OCI-LY1 (cell line): ENCODE measurements around the gene TENT4A.
A peak's percentile ranks its signal among the peaks of the same experiment; 100 is the strongest.

ENCODE experiments used
- H2AFZ ChIP-seq: fragments of 200-600 bp; sonication (generic), shearing (Covaris generic); 2 replicates; pipeline ENCODE4 v1.6.0; 2014; ENCODE audit warnings: antibody characterized with exemption, mild to moderate bottlenecking, low read length
- H3F3A ChIP-seq: fragments of 200-600 bp; sonication (generic), shearing (Covaris generic); 2 replicates; pipeline ENCODE4 v1.6.0; 2014; ENCODE audit warnings: mild to moderate bottlenecking, antibody characterized with exemption, low read length, moderate library complexity; ENCODE audit not compliant: insufficient read depth
- H3K27ac ChIP-seq: fragments of 200-600 bp; sonication (generic); 2 replicates; pipeline ENCODE4 v1.5.1; 2014; ENCODE audit warnings: low read length, mixed run types, mild to moderate bottlenecking, low read depth; ENCODE audit not compliant: poor library complexity, severe bottlenecking
- H3K27me3 ChIP-seq: fragments of 200-600 bp; sonication (generic); 2 replicates; pipeline ENCODE4 v1.6.0; 2014; ENCODE audit warnings: antibody characterized with exemption, mild to moderate bottlenecking, low read length, moderate library complexity; ENCODE audit not compliant: insufficient read depth
- H3K36me3 ChIP-seq: fragments of 200-600 bp; sonication (generic); 2 replicates; pipeline ENCODE4 v1.6.1; 2014; ENCODE audit warnings: mild to moderate bottlenecking, antibody characterized with exemption, low read length, moderate library complexity, mixed read lengths; ENCODE audit not compliant: insufficient read depth
- H3K4me1 ChIP-seq: fragments of 200-600 bp; sonication (generic); 2 replicates; pipeline ENCODE4 v1.5.1; 2014; ENCODE audit warnings: mild to moderate bottlenecking, low read length, moderate library complexity; ENCODE audit not compliant: insufficient read depth, severe bottlenecking
- H3K4me2 ChIP-seq: fragments of 200-600 bp; sonication (generic), shearing (Covaris generic); 2 replicates; pipeline ENCODE4 v1.6.1; 2014; ENCODE audit warnings: low read length
- H3K4me3 ChIP-seq: fragments of 200-600 bp; sonication (generic); 2 replicates; pipeline ENCODE4 v1.5.1; 2014; ENCODE audit warnings: low read length, low read depth, mild to moderate bottlenecking, mixed read lengths; ENCODE audit not compliant: poor library complexity, severe bottlenecking
- H3K79me2 ChIP-seq: fragments of 200-600 bp; shearing (Covaris generic); 2 replicates; pipeline ENCODE4 v1.6.1; 2016; ENCODE audit warnings: mixed run types, low read length, mixed read lengths; ENCODE audit not compliant: insufficient read depth
- H3K9ac ChIP-seq: fragments of 200-600 bp; sonication (generic), shearing (Covaris generic); 2 replicates; pipeline ENCODE4 v1.6.1; 2014; ENCODE audit warnings: mild to moderate bottlenecking, low read length, mixed read lengths
- H3K9me2 ChIP-seq: fragments of 200-600 bp; sonication (generic), shearing (Covaris generic); 2 replicates; pipeline ENCODE4 v1.6.1; 2014; ENCODE audit warnings: low read depth, mild to moderate bottlenecking, low read length, mixed read lengths
- H3K9me3 ChIP-seq: fragments of 200-600 bp; shearing (Covaris generic); 2 replicates; pipeline ENCODE4 v1.6.1; 2014; ENCODE audit warnings: low read length, mixed read lengths
- H4K20me1 ChIP-seq: fragments of 200-600 bp; sonication (generic), shearing (Covaris generic); 2 replicates; pipeline ENCODE4 v1.6.0; 2016; ENCODE audit warnings: mild to moderate bottlenecking, low read length; ENCODE audit not compliant: insufficient read depth
- EZH2 ChIP-seq: fragments of 200-600 bp; sonication (generic), shearing (Covaris generic); IDR thresholded peaks from 2 replicates; pipeline ENCODE4 v1.8.0; 2017; ENCODE audit warnings: borderline replicate concordance, mixed run types, mild to moderate bottlenecking, antibody characterized with exemption, low read length, moderate library complexity, mixed read lengths
- TF ChIP-seq, protein P1 (sequence below): fragments of 200-600 bp; sonication (generic), shearing (Covaris generic); IDR thresholded peaks from 2 replicates; pipeline ENCODE4 v1.5.1; 2017; ENCODE audit warnings: mild to moderate bottlenecking, antibody characterized with exemption, low read length, moderate library complexity, mixed read lengths

TENT4A gene

GRCh38 chr5:6728011-6728794, 15.0 kb downstream of the TENT4A start:
- Histone ChIP-seq H3K27me3 (no peaks in the 10 kb centered on the region), H3K4me3 (peak overlapping the region; percentile 47), H3K9ac (peak overlapping the region; percentile 67), H3K9me3 (no peaks in the 10 kb centered on the region), H3K4me1 (peaks cover 88% of the 10 kb centered on the region), H2AFZ (no peak overlapping the region), H3F3A (no peaks in the 10 kb centered on the region), H3K9me2 (no peaks in the 10 kb centered on the region), H3K27ac (peak overlapping the region; percentile 97), H4K20me1 (no peaks in the 10 kb centered on the region), H3K4me2 (peak overlapping the region; percentile 74), H3K79me2 (peaks cover 51% of the 10 kb centered on the region), H3K36me3 (peaks cover 24% of the 10 kb centered on the region; the same call in 1 of the 2 replicates)
- TF ChIP-seq, protein P1, sequence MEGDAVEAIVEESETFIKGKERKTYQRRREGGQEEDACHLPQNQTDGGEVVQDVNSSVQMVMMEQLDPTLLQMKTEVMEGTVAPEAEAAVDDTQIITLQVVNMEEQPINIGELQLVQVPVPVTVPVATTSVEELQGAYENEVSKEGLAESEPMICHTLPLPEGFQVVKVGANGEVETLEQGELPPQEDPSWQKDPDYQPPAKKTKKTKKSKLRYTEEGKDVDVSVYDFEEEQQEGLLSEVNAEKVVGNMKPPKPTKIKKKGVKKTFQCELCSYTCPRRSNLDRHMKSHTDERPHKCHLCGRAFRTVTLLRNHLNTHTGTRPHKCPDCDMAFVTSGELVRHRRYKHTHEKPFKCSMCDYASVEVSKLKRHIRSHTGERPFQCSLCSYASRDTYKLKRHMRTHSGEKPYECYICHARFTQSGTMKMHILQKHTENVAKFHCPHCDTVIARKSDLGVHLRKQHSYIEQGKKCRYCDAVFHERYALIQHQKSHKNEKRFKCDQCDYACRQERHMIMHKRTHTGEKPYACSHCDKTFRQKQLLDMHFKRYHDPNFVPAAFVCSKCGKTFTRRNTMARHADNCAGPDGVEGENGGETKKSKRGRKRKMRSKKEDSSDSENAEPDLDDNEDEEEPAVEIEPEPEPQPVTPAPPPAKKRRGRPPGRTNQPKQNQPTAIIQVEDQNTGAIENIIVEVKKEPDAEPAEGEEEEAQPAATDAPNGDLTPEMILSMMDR = peak; percentile 37; the same call in 1 of the 2 replicates
- TF ChIP-seq EZH2 = no peak

GRCh38 chr5:6728795-6729183, 15.6 kb downstream of the TENT4A start:
- Histone ChIP-seq H3K9me2 (no peaks in the 10 kb centered on the region), H3K36me3 (peaks cover 20% of the 10 kb centered on the region; the same call in 1 of the 2 replicates), H3K9me3 (no peaks in the 10 kb centered on the region), H3K4me2 (peak overlapping the region; percentile 74), H4K20me1 (no peaks in the 10 kb centered on the region), H3K4me3 (peak overlapping the region; percentile 47), H3K27me3 (no peaks in the 10 kb centered on the region), H3K4me1 (peaks cover 82% of the 10 kb centered on the region), H2AFZ (no peak overlapping the region), H3F3A (no peaks in the 10 kb centered on the region), H3K9ac (peak overlapping the region; percentile 67; the same call in 1 of the 2 replicates), H3K79me2 (peaks cover 50% of the 10 kb centered on the region), H3K27ac (peak overlapping the region; percentile 97)
- TF ChIP-seq EZH2 = no peak
- TF ChIP-seq, protein P1 = no peak

DNA sequence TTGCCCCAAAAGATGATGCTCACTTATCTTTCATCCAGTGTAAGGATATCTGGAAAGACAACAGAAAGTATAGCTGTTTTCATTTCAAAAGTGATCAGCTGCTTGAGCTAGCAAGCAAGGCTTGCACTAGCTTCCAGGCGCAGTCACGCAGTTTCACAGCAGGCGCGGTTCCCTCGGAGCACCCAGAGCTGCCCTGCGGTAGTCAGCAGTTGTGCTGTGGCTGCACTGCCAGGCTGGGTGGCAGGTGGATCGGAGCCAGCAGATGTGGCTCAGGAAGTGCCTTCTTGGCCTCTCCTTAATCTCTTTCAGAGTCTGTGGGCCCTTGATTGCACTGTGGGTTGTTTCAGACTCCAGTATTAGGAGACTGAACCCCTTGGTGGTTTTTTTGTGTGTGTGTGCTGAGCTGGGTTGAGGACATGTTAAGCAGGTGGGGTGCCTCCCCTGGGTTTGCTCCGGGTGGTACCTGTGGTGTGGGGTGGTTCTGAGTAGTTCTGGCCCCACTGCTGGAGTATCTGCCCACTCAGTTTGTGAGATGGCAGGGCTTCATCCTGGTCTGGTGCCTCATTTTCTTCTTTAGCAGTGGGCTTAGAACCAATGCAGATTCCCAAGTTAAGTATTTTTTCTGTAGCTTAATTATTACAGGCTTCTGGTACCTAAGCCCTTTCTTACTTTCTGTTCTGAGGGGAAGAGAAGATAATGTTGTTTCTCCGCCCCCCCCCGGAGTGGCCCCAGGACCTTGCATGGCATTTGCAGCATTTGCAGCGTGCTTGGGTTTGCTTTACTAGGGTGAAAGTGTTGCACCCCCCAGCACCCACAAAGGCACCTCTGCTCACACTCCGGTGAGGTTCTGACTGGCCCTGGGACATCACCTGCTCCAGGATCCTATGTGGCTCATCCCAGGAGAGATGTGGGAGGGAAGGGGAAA, 16.4 kb downstream of the TENT4A start:
- peak overlapping the region; percentile 74 for H3K4me2 ChIP-seq

More for the DNA sequence above, 16.4 kb downstream of the TENT4A start:
- Histone ChIP-seq H3K79me2 (peaks cover 54% of the 10 kb centered on the region), H3K36me3 (peaks cover 12% of the 10 kb centered on the region; the same call in 1 of the 2 replicates), H3K4me1 (peaks cover 78% of the 10 kb centered on the region), H3K9ac (peak overlapping the region; percentile 67; the same call in 1 of the 2 replicates), H3K27ac (peak overlapping the region; percentile 97), H3K27me3 (no peaks in the 10 kb centered on the region), H3F3A (no peaks in the 10 kb centered on the region), H2AFZ (no peak overlapping the region), H3K4me3 (peak overlapping the region; percentile 47), H4K20me1 (no peaks in the 10 kb centered on the region), H3K9me3 (no peaks in the 10 kb centered on the region), H3K9me2 (no peaks in the 10 kb centered on the region)
- no peak for TF ChIP-seq EZH2
